ENCODE data around the gene RNASEH1. TPM values are rescaled to one million over a fixed set of nuclear protein-coding genes. Genes with fewer than 3 reads are reported as not detected.

Gene RNASEH1
- total RNA-seq, 1 donor from 2014 or later = 25.5 TPM

DNA sequence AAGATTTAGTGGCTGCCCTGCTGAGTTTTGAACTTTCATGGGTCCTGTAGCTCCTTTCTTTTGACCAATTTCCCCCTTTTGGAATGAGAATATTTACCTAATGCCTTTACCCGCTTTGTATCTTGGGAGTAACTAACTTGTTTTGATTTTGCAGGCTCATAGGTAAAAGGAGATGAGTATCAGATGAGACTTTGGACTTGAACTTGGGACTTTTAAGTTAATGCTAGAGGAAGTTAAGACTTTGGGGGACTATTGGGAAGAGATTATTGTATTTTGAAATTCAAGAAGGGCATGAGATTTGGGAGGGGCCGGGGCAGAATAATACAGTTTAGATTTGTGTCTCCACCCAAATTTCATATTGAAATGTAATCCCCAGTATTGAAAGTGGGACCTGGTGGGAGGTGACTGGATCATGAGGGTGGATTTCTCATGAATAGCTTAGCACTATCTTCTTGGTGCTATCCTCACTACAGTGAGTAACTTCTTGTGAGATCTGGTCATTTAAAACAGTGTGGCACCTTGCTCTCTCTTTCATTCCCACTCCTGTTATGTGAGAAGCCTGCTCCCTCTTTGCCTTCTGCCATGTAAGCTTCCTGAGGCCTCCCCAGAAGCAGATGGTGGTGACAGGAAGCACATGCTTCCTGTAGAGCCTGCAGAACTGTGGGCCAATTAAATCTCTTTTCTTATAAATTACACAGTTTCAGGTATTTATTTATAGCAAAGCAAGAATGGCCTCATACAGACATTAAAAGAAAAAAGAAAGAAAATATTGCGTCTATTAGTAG lies 44.9 kb downstream of the RNASEH1 start:
- no peaks in the 10 kb centered on the region for H3K27me3 Mint-ChIP-seq (ENCODE audit: unreplicated experiment)
- H3K4me1 Mint-ChIP-seq (ENCODE audit: unreplicated experiment) = peaks cover 10% of the 10 kb centered on the region
- TF ChIP-seq, protein P1, sequence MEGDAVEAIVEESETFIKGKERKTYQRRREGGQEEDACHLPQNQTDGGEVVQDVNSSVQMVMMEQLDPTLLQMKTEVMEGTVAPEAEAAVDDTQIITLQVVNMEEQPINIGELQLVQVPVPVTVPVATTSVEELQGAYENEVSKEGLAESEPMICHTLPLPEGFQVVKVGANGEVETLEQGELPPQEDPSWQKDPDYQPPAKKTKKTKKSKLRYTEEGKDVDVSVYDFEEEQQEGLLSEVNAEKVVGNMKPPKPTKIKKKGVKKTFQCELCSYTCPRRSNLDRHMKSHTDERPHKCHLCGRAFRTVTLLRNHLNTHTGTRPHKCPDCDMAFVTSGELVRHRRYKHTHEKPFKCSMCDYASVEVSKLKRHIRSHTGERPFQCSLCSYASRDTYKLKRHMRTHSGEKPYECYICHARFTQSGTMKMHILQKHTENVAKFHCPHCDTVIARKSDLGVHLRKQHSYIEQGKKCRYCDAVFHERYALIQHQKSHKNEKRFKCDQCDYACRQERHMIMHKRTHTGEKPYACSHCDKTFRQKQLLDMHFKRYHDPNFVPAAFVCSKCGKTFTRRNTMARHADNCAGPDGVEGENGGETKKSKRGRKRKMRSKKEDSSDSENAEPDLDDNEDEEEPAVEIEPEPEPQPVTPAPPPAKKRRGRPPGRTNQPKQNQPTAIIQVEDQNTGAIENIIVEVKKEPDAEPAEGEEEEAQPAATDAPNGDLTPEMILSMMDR (IDR thresholded peaks at IDR 0.05) = no peak
- no peak for DNase-seq (ENCODE audit: extremely low spot score, unreplicated experiment)
- peaks cover 4% of the 10 kb centered on the region for H3K9me3 Mint-ChIP-seq (ENCODE audit: unreplicated experiment)
- H3K4me3 Mint-ChIP-seq (ENCODE audit: unreplicated experiment) = no peak overlapping the region
- H3K36me3 Mint-ChIP-seq (ENCODE audit: unreplicated experiment) = peaks cover 43% of the 10 kb centered on the region
- no peak overlapping the region for H3K27ac Mint-ChIP-seq (ENCODE audit: unreplicated experiment)

DNA sequence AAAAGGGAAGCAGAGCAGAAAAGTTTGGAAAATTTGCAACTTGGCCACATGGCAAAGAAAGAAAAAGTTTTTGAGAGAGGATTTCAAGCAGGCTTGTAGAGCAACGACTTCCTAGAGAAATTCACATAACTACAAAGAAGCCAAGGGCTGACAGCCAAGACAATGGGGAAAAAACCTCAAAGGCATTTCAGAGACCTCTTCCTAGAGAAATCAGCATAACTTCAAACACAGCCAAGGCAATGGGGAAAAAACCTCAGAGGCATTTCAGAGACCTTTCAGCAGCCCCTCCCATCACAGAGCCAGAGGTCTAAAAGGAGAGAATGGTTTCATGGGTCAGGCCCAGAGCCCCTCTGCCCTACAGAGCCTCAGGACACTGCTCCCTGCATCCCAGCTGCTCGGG lies 46.0 kb downstream of the RNASEH1 start:
- Mint-ChIP-seq H3K4me3 (ENCODE audit: unreplicated experiment) (no peak overlapping the region), H3K9me3 (ENCODE audit: unreplicated experiment) (peaks cover 4% of the 10 kb centered on the region), H3K27ac (ENCODE audit: unreplicated experiment) (no peak overlapping the region), H3K36me3 (ENCODE audit: unreplicated experiment) (peaks cover 51% of the 10 kb centered on the region), H3K27me3 (ENCODE audit: unreplicated experiment) (no peaks in the 10 kb centered on the region), H3K4me1 (ENCODE audit: unreplicated experiment) (no peaks in the 10 kb centered on the region)
- TF ChIP-seq, protein P1 (IDR thresholded peaks at IDR 0.05) = no peak
- DNase-seq (ENCODE audit: extremely low spot score, unreplicated experiment) = no peak

DNA sequence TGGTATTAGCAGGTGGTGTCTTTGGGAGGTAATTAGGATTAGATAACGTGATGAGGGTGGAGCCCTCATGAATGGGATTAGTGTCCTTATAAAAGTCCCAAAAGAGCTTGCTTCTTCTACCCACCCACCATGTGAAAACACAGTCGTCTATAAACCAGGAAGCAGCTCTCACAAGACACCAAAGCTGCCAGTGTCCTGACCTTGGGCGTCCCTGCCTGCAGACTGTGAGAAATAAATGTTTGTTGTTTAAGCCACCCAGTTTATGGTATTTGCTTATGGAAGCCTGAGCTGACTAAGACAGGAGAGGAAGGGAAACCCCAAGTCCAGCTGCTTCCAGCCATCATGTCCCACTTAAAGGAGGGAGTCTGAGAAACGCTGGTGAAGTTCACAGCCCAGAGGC lies 52.4 kb downstream of the RNASEH1 start:
- H3K9me3 Mint-ChIP-seq (ENCODE audit: unreplicated experiment) = no peaks in the 10 kb centered on the region
- TF ChIP-seq, protein P1 (IDR thresholded peaks at IDR 0.05) = no peak
- peak; percentile 53 for DNase-seq (ENCODE audit: extremely low spot score, unreplicated experiment)
- no peaks in the 10 kb centered on the region for H3K27me3 Mint-ChIP-seq (ENCODE audit: unreplicated experiment)
- no peak overlapping the region for H3K4me3 Mint-ChIP-seq (ENCODE audit: unreplicated experiment)
- H3K27ac Mint-ChIP-seq (ENCODE audit: unreplicated experiment) = peak overlapping the region; percentile 51
- peaks cover 48% of the 10 kb centered on the region for H3K36me3 Mint-ChIP-seq (ENCODE audit: unreplicated experiment)
- H3K4me1 Mint-ChIP-seq (ENCODE audit: unreplicated experiment) = peaks cover 4% of the 10 kb centered on the region

DNA sequence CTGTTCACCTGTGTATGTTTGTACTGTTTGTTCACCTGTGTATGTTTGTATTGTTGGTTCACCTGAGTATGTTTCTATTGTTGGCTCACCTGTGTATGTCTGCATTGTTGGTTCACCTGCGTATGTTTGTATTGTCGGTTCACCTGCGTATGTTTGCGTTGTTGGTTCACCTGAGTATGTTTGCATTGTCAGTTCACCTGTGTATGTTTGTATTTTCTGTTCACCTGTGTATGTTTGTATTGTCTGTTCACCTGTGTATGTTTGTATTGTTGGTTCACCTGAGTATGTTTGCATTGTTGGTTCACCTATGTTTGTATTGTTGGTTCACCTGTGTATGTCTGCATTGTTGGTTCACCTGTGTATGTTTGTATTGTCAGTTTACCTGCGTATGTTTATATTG lies 53.4 kb downstream of the RNASEH1 start:
- H3K27ac Mint-ChIP-seq (ENCODE audit: unreplicated experiment) = no peak overlapping the region
- DNase-seq (ENCODE audit: extremely low spot score, unreplicated experiment) = no peak
- H3K4me1 Mint-ChIP-seq (ENCODE audit: unreplicated experiment) = peaks cover 4% of the 10 kb centered on the region
- H3K27me3 Mint-ChIP-seq (ENCODE audit: unreplicated experiment) = no peaks in the 10 kb centered on the region
- no peaks in the 10 kb centered on the region for H3K9me3 Mint-ChIP-seq (ENCODE audit: unreplicated experiment)
- TF ChIP-seq, protein P1 (IDR thresholded peaks at IDR 0.05) = no peak
- H3K4me3 Mint-ChIP-seq (ENCODE audit: unreplicated experiment) = no peak overlapping the region
- peaks cover 49% of the 10 kb centered on the region for H3K36me3 Mint-ChIP-seq (ENCODE audit: unreplicated experiment)

DNA sequence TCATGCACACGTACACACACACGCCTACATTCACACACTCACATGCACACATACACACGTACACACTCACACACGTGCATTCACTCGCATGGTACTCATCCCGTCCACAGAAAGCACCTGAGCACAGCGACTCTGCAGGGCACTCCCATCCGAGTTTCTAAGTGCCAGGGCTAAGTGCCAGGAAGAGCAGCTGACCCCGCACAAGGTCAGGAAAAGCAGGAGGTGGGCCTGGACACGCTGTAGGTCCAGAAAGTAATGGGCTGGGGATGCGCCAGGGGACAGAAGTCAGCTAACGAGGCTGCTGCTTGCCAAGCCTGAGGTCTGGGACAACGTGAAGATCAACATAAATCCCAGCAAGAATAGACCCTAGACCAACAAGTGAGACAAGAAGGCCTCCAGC lies 54.6 kb downstream of the RNASEH1 start:
- no peaks in the 10 kb centered on the region for H3K27me3 Mint-ChIP-seq (ENCODE audit: unreplicated experiment)

More for the DNA sequence above, 54.6 kb downstream of the RNASEH1 start:
- Mint-ChIP-seq H3K36me3 (ENCODE audit: unreplicated experiment) (peaks cover 52% of the 10 kb centered on the region), H3K4me1 (ENCODE audit: unreplicated experiment) (peaks cover 4% of the 10 kb centered on the region), H3K9me3 (ENCODE audit: unreplicated experiment) (no peaks in the 10 kb centered on the region), H3K27ac (ENCODE audit: unreplicated experiment) (no peak overlapping the region), H3K4me3 (ENCODE audit: unreplicated experiment) (no peak overlapping the region)
- no peak for DNase-seq (ENCODE audit: extremely low spot score, unreplicated experiment)
- TF ChIP-seq, protein P1 (IDR thresholded peaks at IDR 0.05) = no peak
